HepG2 (cell line): ENCODE results near the gene DUSP16.

Experiments
- CAMTA2 ChIP-seq: sonication (generic); formaldehyde crosslinking; IDR thresholded peaks from 2 replicates; pipeline ENCODE4 v1.4.0; 2020; ENCODE audit warnings: mild to moderate bottlenecking, missing genetic modification reagents, borderline replicate concordance
- CREB1 ChIP-seq, 2 experiments: fragments of 450-650 bp in 1 of 2; IDR thresholded peaks; 2 replicates each; pipeline ENCODE4 v1.6.1; 2016 to 2017; ENCODE audit warnings: control low read depth in 1 of 2, mild to moderate bottlenecking in 1 of 2, missing compliant biosample characterization in 1 of 2, missing genetic modification characterization in 1 of 2
- EP300 ChIP-seq, 3 experiments: sonication (generic) in 1 of 3; formaldehyde crosslinking in 1 of 3; IDR thresholded peaks; 2 replicates each; pipeline versions ENCODE4 v1.5.1 to v1.6.1; 2011 to 2020; ENCODE audit warnings: low read depth in 2 of 3, low read length in 2 of 3, borderline replicate concordance in 1 of 3, improper control_type of control experiment in 1 of 3, mild to moderate bottlenecking in 1 of 3, missing genetic modification reagents in 1 of 3, moderate library complexity in 1 of 3
- HDAC6 ChIP-seq: fragments of 200-600 bp; sonication (generic); IDR thresholded peaks from 2 replicates; pipeline ENCODE4 v1.7.0; 2017; ENCODE audit warnings: mild to moderate bottlenecking, antibody characterized with exemption, low read length, low read depth
- NFYB ChIP-seq: sonication (generic); formaldehyde crosslinking; IDR thresholded peaks from 2 replicates; pipeline ENCODE4 v1.4.0; 2020; ENCODE audit warnings: missing genetic modification reagents
- NFYC ChIP-seq: IDR thresholded peaks from 2 replicates; pipeline ENCODE4 v1.6.1; 2016; ENCODE audit warnings: missing genetic modification reagents, missing compliant biosample characterization
- POLR2A ChIP-seq, 2 experiments: IDR thresholded peaks; 2 replicates each; pipeline ENCODE4 v1.6.1; 2011; ENCODE audit warnings: low read depth in 2 of 2, low read length in 2 of 2, mild to moderate bottlenecking in 1 of 2, moderate library complexity in 1 of 2; ENCODE audit not compliant: insufficient read depth in 1 of 2
- RAD21 ChIP-seq: fragments of 450-650 bp; formaldehyde crosslinking; IDR thresholded peaks from 2 replicates; pipeline ENCODE4 v1.5.0; 2020; ENCODE audit warnings: mild to moderate bottlenecking
- RBAK ChIP-seq: sonication (generic); formaldehyde crosslinking; IDR thresholded peaks from 2 replicates; pipeline ENCODE4 v1.5.1; 2020; ENCODE audit warnings: mild to moderate bottlenecking, missing genetic modification reagents
- RELA ChIP-seq: sonication (generic); formaldehyde crosslinking; IDR thresholded peaks from 2 replicates; pipeline ENCODE4 v1.4.0; 2020; ENCODE audit warnings: missing genetic modification reagents
- REPIN1 ChIP-seq: sonication (generic); formaldehyde crosslinking; IDR thresholded peaks from 2 replicates; pipeline ENCODE4 v1.8.0; 2022; ENCODE audit warnings: missing genetic modification reagents, low read depth, mild to moderate bottlenecking, borderline replicate concordance
- ZNF740 ChIP-seq: sonication (generic); formaldehyde crosslinking; IDR thresholded peaks from 2 replicates; pipeline ENCODE4 v1.4.0; 2020; ENCODE audit warnings: missing genetic modification reagents

- no peak for TF ChIP-seq POLR2A (IDR thresholded peaks at IDR 0.05; ENCODE audit: insufficient read depth in 1 of 2, low read depth in 2 of 2, low read length in 2 of 2)
- TF ChIP-seq HDAC6 = no peak
- no peak for TF ChIP-seq RAD21
- TF ChIP-seq RBAK (CRISPR knock-in tag) = no peak
- no peak for TF ChIP-seq REPIN1
- no peak for TF ChIP-seq CAMTA2 (CRISPR knock-in tag)
- TF ChIP-seq EP300 (IDR thresholded peaks at IDR 0.05; ENCODE audit: low read depth in 2 of 2, low read length in 2 of 2) = no peak
- TF ChIP-seq EP300 (CRISPR knock-in tag; IDR thresholded peaks at IDR 0.05; ENCODE audit: borderline replicate concordance) = no peak
- TF ChIP-seq NFYC = no peak
- no peak for TF ChIP-seq ZNF740 (CRISPR knock-in tag)
- TF ChIP-seq RELA = no peak
- no peak for TF ChIP-seq NFYB (CRISPR knock-in tag)
- no peak for TF ChIP-seq CREB1 (IDR thresholded peaks at IDR 0.05)
- no peak for TF ChIP-seq CREB1 (CRISPR knock-in tag; IDR thresholded peaks at IDR 0.05)
These were observed 75.2 kb downstream of the DUSP16 start for GRCh38 chr12:12487490-12487889.
